DND-41 (cell line): ENCODE results near the gene CDH5.

Experiments
- ATAC-seq: fragments of 200-7000 bp; cut with Tn5 transposase; 3 replicates; pipeline ENCODE4 v1.9.1; 2021; ENCODE audit warnings: low read depth; ENCODE audit not compliant: insufficient read depth
- DNase-seq: peaks from one replicate; pipeline ENCODE4 v3.0.0-alpha.2; 2020
- H2AFZ ChIP-seq: 2 replicates; pipeline ENCODE4 v1.6.0; 2012; ENCODE audit warnings: low read depth, low read length
- H3K27ac ChIP-seq: 2 replicates; pipeline ENCODE4 v1.5.1; 2012; ENCODE audit warnings: low read length, inconsistent platforms
- H3K27me3 ChIP-seq: fragments of 200-600 bp; sonication (generic); 2 replicates; pipeline ENCODE4 v1.6.0; 2012; ENCODE audit warnings: low read length, mild to moderate bottlenecking, inconsistent platforms; ENCODE audit not compliant: insufficient read depth, poor library complexity
- H3K36me3 ChIP-seq: 2 replicates; pipeline ENCODE4 v1.5.1; 2012; ENCODE audit warnings: low read length, inconsistent platforms; ENCODE audit not compliant: insufficient read depth
- H3K4me1 ChIP-seq: 2 replicates; pipeline ENCODE4 v1.5.1; 2012; ENCODE audit warnings: mild to moderate bottlenecking, low read length; ENCODE audit not compliant: insufficient read depth
- H3K4me2 ChIP-seq: 2 replicates; pipeline ENCODE4 v1.6.0; 2012; ENCODE audit warnings: mild to moderate bottlenecking, moderate library complexity, low read length, inconsistent platforms; ENCODE audit not compliant: insufficient read depth
- H3K4me3 ChIP-seq, 2 experiments: fragments of 200-600 bp in 1 of 2; shearing (Covaris generic) in 1 of 2; 2 replicates each; pipeline ENCODE4 v1.5.1; 2012 to 2016; ENCODE audit warnings: inconsistent platforms in 2 of 2, low read length in 2 of 2, mild to moderate bottlenecking in 2 of 2, low read depth in 1 of 2, moderate library complexity in 1 of 2
- H3K79me2 ChIP-seq: 2 replicates; pipeline ENCODE4 v1.6.0; 2012; ENCODE audit warnings: low read length, inconsistent platforms; ENCODE audit not compliant: insufficient read depth
- H3K9ac ChIP-seq: 2 replicates; pipeline ENCODE4 v1.6.0; 2012; ENCODE audit warnings: low read depth, mild to moderate bottlenecking, inconsistent platforms, low read length, moderate library complexity
- H3K9me3 ChIP-seq: 2 replicates; pipeline ENCODE4 v1.5.1; 2012; ENCODE audit warnings: low read length, moderate library complexity, mild to moderate bottlenecking, inconsistent platforms; ENCODE audit not compliant: insufficient read depth, severe bottlenecking
- H4K20me1 ChIP-seq: 2 replicates; pipeline ENCODE4 v1.6.0; 2012; ENCODE audit warnings: low read length; ENCODE audit not compliant: insufficient read depth
- EZH2 ChIP-seq: IDR thresholded peaks from 3 replicates; pipeline ENCODE4 v1.6.1; 2012; ENCODE audit warnings: borderline replicate concordance, low read depth, mild to moderate bottlenecking, moderate library complexity, low read length, inconsistent platforms; ENCODE audit not compliant: severe bottlenecking
- TF ChIP-seq, protein P1 (sequence below): IDR thresholded peaks from 2 replicates; pipeline ENCODE4 v1.5.1; 2012; ENCODE audit warnings: borderline replicate concordance, low read length, moderate library complexity, mild to moderate bottlenecking; ENCODE audit not compliant: poor library complexity, severe bottlenecking; ENCODE audit errors: extremely low read depth

CDH5 gene

DNA sequence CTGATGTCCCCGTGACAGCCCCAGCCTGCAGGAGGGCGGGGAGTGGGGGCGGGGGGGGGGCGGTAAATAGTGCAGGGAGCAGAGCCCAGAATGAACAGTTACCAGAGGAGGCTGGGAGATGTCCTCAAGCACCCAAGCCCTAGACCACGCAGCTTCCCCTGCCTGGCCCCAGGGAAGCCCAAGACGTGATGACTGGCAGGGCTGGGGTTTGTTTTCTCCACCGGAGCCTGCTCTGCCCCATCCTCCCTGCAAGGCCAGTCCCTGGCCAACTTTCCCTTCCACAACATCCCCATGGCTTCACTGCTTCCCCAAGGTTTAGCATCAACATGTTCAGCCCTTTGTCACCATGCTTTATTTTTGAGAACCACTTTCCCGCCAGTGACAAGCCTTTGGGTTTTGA, 59.2 kb downstream of the CDH5 start:
- H3K79me2 ChIP-seq: no peaks in the 10 kb centered on the region
- DNase-seq: no peak
- no peak overlapping the region for H3K4me3 ChIP-seq
- H3K27me3 ChIP-seq: peaks cover 6% of the 10 kb centered on the region
- no peak overlapping the region for H3K4me2 ChIP-seq
- no peak overlapping the region for H3K9ac ChIP-seq
- H3K4me1 ChIP-seq: no peaks in the 10 kb centered on the region
- TF ChIP-seq EZH2: no peak
- TF ChIP-seq, protein P1, sequence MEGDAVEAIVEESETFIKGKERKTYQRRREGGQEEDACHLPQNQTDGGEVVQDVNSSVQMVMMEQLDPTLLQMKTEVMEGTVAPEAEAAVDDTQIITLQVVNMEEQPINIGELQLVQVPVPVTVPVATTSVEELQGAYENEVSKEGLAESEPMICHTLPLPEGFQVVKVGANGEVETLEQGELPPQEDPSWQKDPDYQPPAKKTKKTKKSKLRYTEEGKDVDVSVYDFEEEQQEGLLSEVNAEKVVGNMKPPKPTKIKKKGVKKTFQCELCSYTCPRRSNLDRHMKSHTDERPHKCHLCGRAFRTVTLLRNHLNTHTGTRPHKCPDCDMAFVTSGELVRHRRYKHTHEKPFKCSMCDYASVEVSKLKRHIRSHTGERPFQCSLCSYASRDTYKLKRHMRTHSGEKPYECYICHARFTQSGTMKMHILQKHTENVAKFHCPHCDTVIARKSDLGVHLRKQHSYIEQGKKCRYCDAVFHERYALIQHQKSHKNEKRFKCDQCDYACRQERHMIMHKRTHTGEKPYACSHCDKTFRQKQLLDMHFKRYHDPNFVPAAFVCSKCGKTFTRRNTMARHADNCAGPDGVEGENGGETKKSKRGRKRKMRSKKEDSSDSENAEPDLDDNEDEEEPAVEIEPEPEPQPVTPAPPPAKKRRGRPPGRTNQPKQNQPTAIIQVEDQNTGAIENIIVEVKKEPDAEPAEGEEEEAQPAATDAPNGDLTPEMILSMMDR: no peak
- no peak overlapping the region for H3K27ac ChIP-seq
- no peak for ATAC-seq
- no peaks in the 10 kb centered on the region for H3K36me3 ChIP-seq
- no peaks in the 10 kb centered on the region for H4K20me1 ChIP-seq
- H2AFZ ChIP-seq: no peak overlapping the region
- no peaks in the 10 kb centered on the region for H3K9me3 ChIP-seq

DNA sequence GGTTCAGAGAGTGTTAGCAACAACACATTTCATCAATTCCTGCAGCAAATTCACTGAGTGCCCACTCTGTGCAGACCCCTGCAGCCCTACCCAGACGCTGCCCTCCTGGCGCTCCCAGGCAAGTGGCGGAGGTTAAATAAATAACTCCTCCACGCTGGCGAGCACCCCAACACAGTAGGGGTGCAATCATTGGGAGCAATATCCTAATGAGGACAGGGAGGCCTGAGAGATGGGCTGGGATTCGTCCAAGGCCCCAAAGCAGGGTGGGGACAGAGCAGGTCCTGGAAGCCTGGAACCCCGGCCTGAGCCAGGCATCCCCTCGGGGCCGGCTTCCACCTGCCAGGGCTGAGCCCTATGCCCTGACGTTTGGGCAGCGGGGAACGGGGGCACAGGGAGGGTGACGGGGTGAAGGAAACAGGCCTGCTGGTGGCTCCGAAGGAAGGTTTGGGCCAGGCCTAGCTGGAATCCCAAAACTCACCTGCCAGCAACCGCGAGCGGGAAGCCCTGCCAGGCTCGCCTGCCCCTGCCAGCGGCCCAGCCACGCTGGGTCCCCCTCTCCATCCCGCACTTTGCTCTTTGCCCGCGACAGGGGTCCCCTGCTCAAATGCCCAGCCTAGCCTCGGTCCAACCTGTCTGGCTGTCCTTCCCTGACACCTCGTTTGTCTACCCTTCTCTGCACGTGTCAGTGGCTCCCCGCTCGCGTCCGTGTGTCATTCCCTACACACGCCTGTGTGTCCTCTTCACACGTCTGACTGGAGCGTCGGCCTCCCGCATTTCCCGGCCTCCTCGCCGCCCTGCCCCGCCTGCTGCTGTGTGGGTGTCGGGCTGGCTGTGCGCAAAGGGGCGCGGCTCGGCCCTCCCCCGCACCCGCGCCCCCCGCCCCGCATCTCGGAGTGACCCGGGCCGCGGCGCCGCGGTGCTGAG, 59.9 kb downstream of the CDH5 start:
- peaks cover 8% of the 10 kb centered on the region for H3K27me3 ChIP-seq
- H3K4me1 ChIP-seq: no peaks in the 10 kb centered on the region
- H3K4me2 ChIP-seq: no peak overlapping the region
- DNase-seq: no peak
- H3K36me3 ChIP-seq: no peaks in the 10 kb centered on the region
- no peak overlapping the region for H3K27ac ChIP-seq
- H3K9ac ChIP-seq: no peak overlapping the region
- H2AFZ ChIP-seq: no peak overlapping the region
- TF ChIP-seq, protein P1: no peak
- no peak for TF ChIP-seq EZH2
- no peaks in the 10 kb centered on the region for H3K79me2 ChIP-seq
- no peaks in the 10 kb centered on the region for H4K20me1 ChIP-seq
- no peaks in the 10 kb centered on the region for H3K9me3 ChIP-seq
- ATAC-seq: no peak
- H3K4me3 ChIP-seq: no peak overlapping the region

DNA sequence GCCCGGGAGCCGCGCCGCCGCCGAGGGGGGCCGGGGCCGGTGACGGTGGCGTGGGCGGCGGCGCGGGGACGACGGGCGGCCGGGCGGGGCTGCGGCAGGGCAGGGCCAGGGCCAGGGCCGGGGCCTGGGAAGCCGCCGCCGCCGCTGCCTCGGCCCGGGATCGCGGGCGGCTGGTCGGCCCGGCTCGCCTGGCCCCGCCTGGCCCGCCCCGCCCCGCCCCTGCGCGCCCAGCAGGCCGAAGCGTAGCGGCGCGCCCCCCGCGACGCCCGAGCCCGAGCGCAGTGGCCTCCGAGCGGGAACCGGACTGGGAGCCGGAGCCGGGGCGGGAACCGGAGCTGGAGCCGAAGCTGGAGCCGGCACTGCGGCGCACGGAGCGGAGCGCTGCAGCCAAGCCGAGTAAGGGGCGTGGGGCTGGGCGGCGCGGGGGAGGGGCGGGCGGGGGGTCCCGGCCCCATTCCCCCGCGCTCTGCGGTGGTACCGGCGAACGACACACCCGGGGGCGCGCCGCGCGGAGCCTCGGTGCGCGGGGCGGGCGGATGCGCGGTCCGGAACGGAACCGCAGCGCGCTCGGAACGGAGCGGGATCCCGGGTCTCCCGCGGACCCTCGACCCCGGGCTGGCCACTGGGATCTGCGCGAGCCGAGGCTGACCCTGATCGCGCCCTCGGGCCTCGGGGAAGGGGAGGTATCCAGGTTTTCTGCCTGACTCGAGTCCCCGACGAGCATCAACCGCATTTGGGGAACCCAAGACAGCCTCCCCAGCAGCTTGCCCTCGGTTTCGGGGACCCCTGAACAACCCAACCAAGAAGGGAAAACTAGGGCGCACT, 60.8 kb downstream of the CDH5 start, which contains the start of gene BEAN1:
Gene BEAN1, plus strand, starts transcription at position 260 of the 825 bp plus-strand sequence. CDS start 10,382 bp downstream, outside the sequence.
- Histone ChIP-seq H4K20me1 (no peaks in the 10 kb centered on the region), H3K27ac (no peak within 1 kb of the TSS), H3K4me1 (no peaks in the 10 kb centered on the region), H2AFZ (no peak within 1 kb of the TSS), H3K9me3 (no peaks in the 10 kb centered on the region), H3K27me3 (peaks cover 8% of the 10 kb centered on the region), H3K4me2 (no peak within 1 kb of the TSS), H3K36me3 (no peaks in the 10 kb centered on the region), H3K79me2 (no peaks in the 10 kb centered on the region), H3K9ac (no peak within 1 kb of the TSS), H3K4me3 (no peak within 1 kb of the TSS)
- TF ChIP-seq, protein P1: no peak
- TF ChIP-seq EZH2: no peak
- ATAC-seq (no peak), DNase-seq (no peak)
